ENCODE data around the gene UNKL. TPM values are rescaled to one million over a fixed set of nuclear protein-coding genes. Genes with fewer than 3 reads are reported as not detected.

The UNKL gene
- total and polyA plus RNA-seq, 12 donors = 10.1 to 174 (median 33.3) TPM

GRCh38 chr16:1363501-1364041 lies 50.9 kb downstream of the UNKL start:
- TF ChIP-seq, protein P1, sequence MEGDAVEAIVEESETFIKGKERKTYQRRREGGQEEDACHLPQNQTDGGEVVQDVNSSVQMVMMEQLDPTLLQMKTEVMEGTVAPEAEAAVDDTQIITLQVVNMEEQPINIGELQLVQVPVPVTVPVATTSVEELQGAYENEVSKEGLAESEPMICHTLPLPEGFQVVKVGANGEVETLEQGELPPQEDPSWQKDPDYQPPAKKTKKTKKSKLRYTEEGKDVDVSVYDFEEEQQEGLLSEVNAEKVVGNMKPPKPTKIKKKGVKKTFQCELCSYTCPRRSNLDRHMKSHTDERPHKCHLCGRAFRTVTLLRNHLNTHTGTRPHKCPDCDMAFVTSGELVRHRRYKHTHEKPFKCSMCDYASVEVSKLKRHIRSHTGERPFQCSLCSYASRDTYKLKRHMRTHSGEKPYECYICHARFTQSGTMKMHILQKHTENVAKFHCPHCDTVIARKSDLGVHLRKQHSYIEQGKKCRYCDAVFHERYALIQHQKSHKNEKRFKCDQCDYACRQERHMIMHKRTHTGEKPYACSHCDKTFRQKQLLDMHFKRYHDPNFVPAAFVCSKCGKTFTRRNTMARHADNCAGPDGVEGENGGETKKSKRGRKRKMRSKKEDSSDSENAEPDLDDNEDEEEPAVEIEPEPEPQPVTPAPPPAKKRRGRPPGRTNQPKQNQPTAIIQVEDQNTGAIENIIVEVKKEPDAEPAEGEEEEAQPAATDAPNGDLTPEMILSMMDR (IDR thresholded peaks at IDR 0.05) = peak; percentile 67 to 83 (median 74)
- no peak for TF ChIP-seq POLR2A (IDR thresholded peaks at IDR 0.05)
- H3K27ac ChIP-seq = peak overlapping the region in 3 of 5 donors; percentile 18 to 82 (median 60)
- peaks cover 0 to 67% of the 10 kb centered on the region in 2 donors for H3K36me3 ChIP-seq (replicated peaks in 1 of 2)
- H3K4me3 ChIP-seq = no peak overlapping the region
- H3K27me3 ChIP-seq = no peaks in the 10 kb centered on the region
- WGBS, 4 donors = 32 to 63% (median 38%) methylated on average over 8 to 18 of the region's 18 CpGs
- H3K9me3 ChIP-seq (replicated peaks in 1 of 3) = no peaks in the 10 kb centered on the region
- DNase-seq = peak; percentile 71 to 85 (median 81)
- intact Hi-C loops (cut with DNase I) = loop anchor here in 1 of 2 donors (10.0 kb wide), 1 partner anchor 51 kb away; the partner anchor contains the start of gene UNKL
- H3K4me1 ChIP-seq (replicated peaks in 1 of 2) = peaks cover 13 to 14% of the 10 kb centered on the region in 2 donors

DNA sequence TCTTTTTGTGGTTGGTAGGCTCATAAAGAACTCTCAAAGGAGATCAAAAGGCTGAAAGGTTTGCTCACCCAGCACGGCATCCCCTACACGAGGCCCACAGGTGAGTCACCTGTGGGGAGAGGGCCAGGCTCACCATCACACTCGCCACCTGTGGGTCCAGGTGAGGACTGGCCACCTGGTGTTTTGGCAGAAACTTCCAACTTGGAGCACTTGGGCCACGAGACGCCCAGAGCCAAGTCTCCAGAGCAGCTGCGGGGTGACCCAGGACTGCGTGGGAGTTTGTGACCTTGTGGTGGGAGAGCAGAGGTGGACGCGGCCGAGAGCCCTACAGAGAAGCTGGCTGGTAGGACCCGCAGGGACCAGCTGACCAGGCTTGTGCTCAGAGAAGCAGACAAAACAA lies 51.7 kb downstream of the UNKL start:
- TF ChIP-seq, protein P1 (IDR thresholded peaks at IDR 0.05) = no peak
- TF ChIP-seq POLR2A (IDR thresholded peaks at IDR 0.05) = no peak
- 44 to 66% (median 48%) methylated on average over 7 to 11 of the region's 11 CpGs for WGBS, 4 donors
- DNase-seq = peak in 4 of 7 donors; percentile 47 to 69 (median 58)
- Histone ChIP-seq H3K27me3 (no peaks in the 10 kb centered on the region), H3K36me3 (replicated peaks in 1 of 2) (peaks cover 0 to 64% of the 10 kb centered on the region in 2 donors), H3K4me3 (no peak overlapping the region), H3K4me1 (replicated peaks in 1 of 2) (peaks cover 18% of the 10 kb centered on the region in 2 donors), H3K9me3 (replicated peaks in 1 of 3) (no peaks in the 10 kb centered on the region), H3K27ac (peak overlapping the region; percentile 18 to 82 (median 40))
- intact Hi-C loops (cut with DNase I) = loop anchor here in 1 of 2 donors (10.0 kb wide), 1 partner anchor 52 kb away; the partner anchor contains the start of gene UNKL

DNA sequence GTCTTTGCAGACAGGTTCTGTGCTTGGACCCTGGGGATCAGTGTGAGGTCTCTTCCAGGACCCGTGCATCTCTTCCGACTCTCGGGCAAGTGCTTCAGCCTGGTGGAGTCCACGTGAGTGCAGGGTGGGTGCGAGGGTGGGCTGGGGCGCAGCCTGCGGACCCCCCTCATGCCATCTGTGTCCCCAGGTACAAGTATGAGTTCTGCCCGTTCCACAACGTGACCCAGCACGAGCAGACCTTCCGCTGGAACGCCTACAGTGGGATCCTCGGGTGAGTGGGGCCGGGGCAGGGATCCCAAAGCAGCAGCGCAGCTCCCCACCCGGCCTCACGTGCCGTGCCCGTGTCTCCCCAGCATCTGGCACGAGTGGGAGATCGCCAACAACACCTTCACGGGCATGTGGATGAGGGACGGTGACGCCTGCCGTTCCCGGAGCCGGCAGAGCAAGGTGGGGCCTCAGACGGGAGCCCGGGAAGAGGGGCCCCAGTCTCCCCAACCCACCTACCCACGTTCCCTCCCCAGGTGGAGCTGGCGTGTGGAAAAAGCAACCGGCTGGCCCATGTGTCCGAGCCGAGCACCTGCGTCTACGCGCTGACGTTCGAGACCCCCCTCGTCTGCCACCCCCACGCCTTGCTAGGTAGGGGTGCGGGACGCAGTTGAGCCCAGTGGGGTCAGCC lies 52.7 kb downstream of the UNKL start:
- Histone ChIP-seq H3K27me3 (no peaks in the 10 kb centered on the region), H3K36me3 (replicated peaks in 1 of 2) (peaks cover 0 to 59% of the 10 kb centered on the region in 2 donors), H3K9me3 (replicated peaks in 1 of 3) (no peaks in the 10 kb centered on the region), H3K4me3 (no peak overlapping the region), H3K27ac (peak overlapping the region in 2 of 5 donors; percentile 18 to 82), H3K4me1 (replicated peaks in 1 of 2) (peaks cover 23 to 28% of the 10 kb centered on the region in 2 donors)
- TF ChIP-seq, protein P1 (IDR thresholded peaks at IDR 0.05) = no peak
- intact Hi-C loops (cut with DNase I) = loop anchor here in 1 of 2 donors (10.0 kb wide), 1 partner anchor 53 kb away; the partner anchor contains the start of gene UNKL
- peak in 1 of 7 donors; percentile 29 for DNase-seq
- 91 to 93% (median 92%) methylated on average over 28 to 43 of the region's 43 CpGs for WGBS, 4 donors

DNA sequence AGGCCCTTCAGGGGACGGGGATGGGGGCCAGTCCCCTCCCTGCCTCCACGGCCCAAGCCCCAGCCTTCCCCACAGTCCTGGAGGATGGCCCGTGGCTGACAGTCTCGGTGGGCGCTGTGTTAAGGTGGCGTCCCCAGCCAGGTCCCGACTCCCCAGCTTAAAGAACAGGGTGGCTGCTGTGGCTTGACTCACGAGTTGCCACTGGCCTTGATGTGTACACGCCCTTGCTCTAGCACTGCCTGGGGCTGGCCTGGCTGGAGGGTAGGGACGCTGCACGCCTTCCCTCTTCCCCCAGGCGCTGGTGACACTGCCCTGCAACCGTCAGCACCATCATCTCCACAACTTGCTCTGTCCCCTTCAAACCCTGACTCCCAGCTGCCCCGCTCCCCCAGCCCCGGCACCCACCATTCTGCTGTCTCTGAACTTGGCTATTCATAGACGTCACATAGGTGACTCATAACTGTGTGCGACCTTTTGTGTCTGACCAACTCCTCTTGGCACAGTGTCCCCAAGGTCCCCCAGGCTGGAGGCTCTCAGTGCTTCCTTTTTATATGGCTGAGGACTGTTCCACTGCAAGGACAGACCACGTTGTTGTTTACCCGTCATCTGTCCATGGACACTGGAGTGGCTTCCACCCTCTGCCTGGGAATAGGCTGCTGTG lies 56.5 kb downstream of the UNKL start:
- TF ChIP-seq, protein P1 (IDR thresholded peaks at IDR 0.05) = no peak
- TF ChIP-seq POLR2A (IDR thresholded peaks at IDR 0.05) = peak; percentile 34 to 73
- Histone ChIP-seq H3K4me3 (peak overlapping the region in 1 of 4 donors; percentile 8), H3K4me1 (replicated peaks in 1 of 2) (peaks cover 46% of the 10 kb centered on the region in 2 donors), H3K27me3 (no peaks in the 10 kb centered on the region), H3K36me3 (replicated peaks in 1 of 2) (peaks cover 0 to 23% of the 10 kb centered on the region in 2 donors), H3K9me3 (replicated peaks in 1 of 3) (no peaks in the 10 kb centered on the region), H3K27ac (peak overlapping the region; percentile 86 to 98 (median 95))
- intact Hi-C loops (cut with DNase I) = no loop called here
- WGBS, 4 donors = 42 to 49% (median 45%) methylated on average over 11 to 19 of the region's 19 CpGs
- peak; percentile 88 to 96 (median 94) for DNase-seq
